DND-41 (cell line): Measurements from ENCODE around the gene FBXO5.

ENCODE experiments used
- EZH2 ChIP-seq: IDR thresholded peaks from 3 replicates; pipeline ENCODE4 v1.6.1; 2012; ENCODE audit warnings: borderline replicate concordance, low read depth, mild to moderate bottlenecking, moderate library complexity, low read length, inconsistent platforms; ENCODE audit not compliant: severe bottlenecking
- TF ChIP-seq, protein P1 (sequence below): IDR thresholded peaks from 2 replicates; pipeline ENCODE4 v1.5.1; 2012; ENCODE audit warnings: borderline replicate concordance, low read length, moderate library complexity, mild to moderate bottlenecking; ENCODE audit not compliant: poor library complexity, severe bottlenecking; ENCODE audit errors: extremely low read depth

DNA sequence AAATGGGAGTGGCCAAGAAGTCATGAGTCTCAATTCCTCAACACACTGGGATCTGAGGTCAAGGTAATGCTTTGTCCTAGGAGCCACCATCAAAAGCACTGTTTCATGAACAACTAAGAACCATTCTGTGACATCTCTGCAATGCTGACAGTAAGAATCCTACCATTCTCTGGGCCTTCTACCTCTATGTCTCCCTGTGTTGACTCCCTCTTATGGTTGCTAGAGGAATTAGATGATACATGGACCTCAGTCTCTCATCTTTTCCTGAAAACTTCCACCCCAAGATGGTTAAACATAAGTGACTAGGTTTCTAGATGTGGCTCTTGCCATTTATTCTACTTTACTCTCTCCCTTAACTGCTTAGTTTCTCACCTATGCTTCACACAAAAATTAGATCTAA is 10.6 kb upstream of the FBXO5 start:
- TF ChIP-seq, protein P1, sequence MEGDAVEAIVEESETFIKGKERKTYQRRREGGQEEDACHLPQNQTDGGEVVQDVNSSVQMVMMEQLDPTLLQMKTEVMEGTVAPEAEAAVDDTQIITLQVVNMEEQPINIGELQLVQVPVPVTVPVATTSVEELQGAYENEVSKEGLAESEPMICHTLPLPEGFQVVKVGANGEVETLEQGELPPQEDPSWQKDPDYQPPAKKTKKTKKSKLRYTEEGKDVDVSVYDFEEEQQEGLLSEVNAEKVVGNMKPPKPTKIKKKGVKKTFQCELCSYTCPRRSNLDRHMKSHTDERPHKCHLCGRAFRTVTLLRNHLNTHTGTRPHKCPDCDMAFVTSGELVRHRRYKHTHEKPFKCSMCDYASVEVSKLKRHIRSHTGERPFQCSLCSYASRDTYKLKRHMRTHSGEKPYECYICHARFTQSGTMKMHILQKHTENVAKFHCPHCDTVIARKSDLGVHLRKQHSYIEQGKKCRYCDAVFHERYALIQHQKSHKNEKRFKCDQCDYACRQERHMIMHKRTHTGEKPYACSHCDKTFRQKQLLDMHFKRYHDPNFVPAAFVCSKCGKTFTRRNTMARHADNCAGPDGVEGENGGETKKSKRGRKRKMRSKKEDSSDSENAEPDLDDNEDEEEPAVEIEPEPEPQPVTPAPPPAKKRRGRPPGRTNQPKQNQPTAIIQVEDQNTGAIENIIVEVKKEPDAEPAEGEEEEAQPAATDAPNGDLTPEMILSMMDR, result peak; percentile 38
- no peak for TF ChIP-seq EZH2
